HepG2 (cell line): Measurements from ENCODE around the gene RYK. TPM values are rescaled to one million over a fixed set of nuclear protein-coding genes. Genes with fewer than 3 reads are reported as not detected.

Experiments used
- ATAC-seq: fragments of 200-7000 bp; cut with Tn5 transposase; 3 replicates; pipeline ENCODE4 v1.9.1; 2020; ENCODE audit warnings: mild to moderate bottlenecking, moderate library complexity
- BruUV-seq: library from RNA; stranded (reverse); fragments of 400-500 nt; replicated peaks from 2 replicates; lab custom pipeline; 2021; lab: Mats Ljungman, UMichigan
- CTCF ChIA-PET: fragments of 300-600 bp; formaldehyde crosslinking; extraction: SDS; loops from one replicate; lab custom pipeline; 2021; ENCODE audit warnings: low total read pairs, inconsistent platforms, low intra/inter-chr PET ratio; lab: Yijun Ruan, JAX
- POLR2A ChIA-PET: fragments of 350-600 bp; sonication (Branson Sonifier 250); formaldehyde crosslinking; loops from one replicate; lab custom pipeline; 2020; ENCODE audit warnings: antibody characterized with exemption, inconsistent platforms; lab: Yijun Ruan, JAX
- DNase-seq: peaks from one replicate; pipeline ENCODE4 v3.0.0-alpha.2; 2015; ENCODE audit warnings: low spot score
- FAIRE-seq: peaks from 3 replicates; lab custom pipeline; 2011; peaks lifted over from hg19 to GRCh38; lab: Jason Lieb, UNC
- H2AFZ ChIP-seq: one replicate; pipeline ENCODE4 v1.6.1; 2011; ENCODE audit warnings: low read length, inconsistent platforms
- H3K27ac ChIP-seq: fragments of 300-600 bp; 3 replicates; pipeline ENCODE4 v1.8.0; 2011; ENCODE audit warnings: mixed run types, mild to moderate bottlenecking, mixed read lengths, low read length, inconsistent platforms; ENCODE audit not compliant: insufficient read depth; ENCODE audit errors: extremely low read length
- H3K27me3 ChIP-seq, 2 experiments: fragments of 200-600 bp in 1 of 2; 2 replicates in 1 of 2; 3 replicates in 1 of 2; pipeline versions ENCODE4 v1.6.0 to v1.8.0; 2011; ENCODE audit warnings: low read length in 2 of 2, mild to moderate bottlenecking in 2 of 2, moderate library complexity in 2 of 2, inconsistent platforms in 1 of 2; ENCODE audit not compliant: insufficient read depth in 2 of 2, control insufficient read depth in 1 of 2
- H3K36me3 ChIP-seq, 2 experiments: fragments of 200-600 bp in 1 of 2; replicated peaks in 1 of 2; 2 replicates in 1 of 2; 3 replicates in 1 of 2; pipeline versions ENCODE4 v1.5.1 to v1.8.0; 2011; ENCODE audit warnings: low read length in 2 of 2, inconsistent platforms in 1 of 2; ENCODE audit not compliant: insufficient read depth in 2 of 2, control insufficient read depth in 1 of 2
- H3K4me1 ChIP-seq: 2 replicates; pipeline ENCODE4 v1.5.1; 2012; ENCODE audit warnings: low read length, inconsistent platforms; ENCODE audit not compliant: insufficient read depth
- H3K4me2 ChIP-seq: 2 replicates; pipeline ENCODE4 v1.6.0; 2011; ENCODE audit warnings: low read depth, low read length, inconsistent platforms
- H3K4me3 ChIP-seq, 3 experiments: fragments of 200-600 bp in 1 of 3; sonication (generic), shearing (Covaris generic) in 1 of 3; replicated peaks in 1 of 3; 2 replicates each; pipeline ENCODE4 v1.5.1; 2011 to 2016; ENCODE audit warnings: low read length in 3 of 3, inconsistent platforms in 2 of 3, low read depth in 2 of 3, mild to moderate bottlenecking in 2 of 3, control low read depth in 1 of 3, mixed read lengths in 1 of 3; ENCODE audit not compliant: insufficient read depth in 1 of 3
- H3K79me2 ChIP-seq: one replicate; pipeline ENCODE4 v1.6.1; 2011; ENCODE audit warnings: low read length, inconsistent platforms; ENCODE audit not compliant: insufficient read depth
- H3K9ac ChIP-seq: 2 replicates; pipeline ENCODE4 v1.6.0; 2011; ENCODE audit warnings: mild to moderate bottlenecking, low read depth, low read length, inconsistent platforms; ENCODE audit not compliant: insufficient read depth
- H3K9me3 ChIP-seq: 2 replicates; pipeline ENCODE4 v1.5.1; 2012; ENCODE audit warnings: mild to moderate bottlenecking, low read length
- H4K20me1 ChIP-seq: 2 replicates; pipeline ENCODE4 v1.6.0; 2011; ENCODE audit warnings: inconsistent platforms, mild to moderate bottlenecking, low read length, moderate library complexity; ENCODE audit not compliant: insufficient read depth
- BATF2 ChIP-seq: sonication (generic); formaldehyde crosslinking; IDR thresholded peaks from 2 replicates; pipeline ENCODE4 v1.8.0; 2022; ENCODE audit warnings: mild to moderate bottlenecking, missing genetic modification reagents, moderate library complexity
- ELK4 ChIP-seq: sonication (generic); formaldehyde crosslinking; IDR thresholded peaks from 2 replicates; pipeline ENCODE4 v1.9.0; 2021; ENCODE audit warnings: missing genetic modification reagents, borderline replicate concordance
- FUBP1 ChIP-seq: sonication (generic); formaldehyde crosslinking; IDR thresholded peaks from 2 replicates; pipeline ENCODE4 v1.5.1; 2020; ENCODE audit warnings: missing genetic modification reagents, mild to moderate bottlenecking, borderline replicate concordance
- PLRG1 ChIP-seq: fragments of 450-650 bp; conservative IDR thresholded peaks from 2 replicates; pipeline ENCODE4 v1.6.1; 2016
- ZNF44 ChIP-seq: sonication (generic); formaldehyde crosslinking; IDR thresholded peaks from 2 replicates; pipeline ENCODE4 v1.5.1; 2020; ENCODE audit warnings: mild to moderate bottlenecking, missing genetic modification reagents
- ZNF484 ChIP-seq: sonication (generic); formaldehyde crosslinking; IDR thresholded peaks from 2 replicates; pipeline ENCODE4 v1.5.1; 2020; ENCODE audit warnings: mild to moderate bottlenecking, low read depth, missing genetic modification reagents, borderline replicate concordance
- ZNF552 ChIP-seq: sonication (generic); formaldehyde crosslinking; IDR thresholded peaks from 2 replicates; pipeline ENCODE4 v1.9.0; 2022; ENCODE audit warnings: missing genetic modification reagents, mild to moderate bottlenecking, borderline replicate concordance
- ZNF558 ChIP-seq: sonication (generic); formaldehyde crosslinking; IDR thresholded peaks from 2 replicates; pipeline ENCODE4 v1.9.0; 2022; ENCODE audit warnings: mild to moderate bottlenecking, missing genetic modification reagents, borderline replicate concordance
- ZNF678 ChIP-seq: sonication (generic); formaldehyde crosslinking; IDR thresholded peaks from 2 replicates; pipeline ENCODE4 v1.4.0; 2020; ENCODE audit warnings: mild to moderate bottlenecking, missing genetic modification reagents
- ZNF713 ChIP-seq: sonication (generic); formaldehyde crosslinking; IDR thresholded peaks from 2 replicates; pipeline ENCODE4 v1.4.0; 2020; ENCODE audit warnings: mild to moderate bottlenecking, missing genetic modification reagents
- ZNF773 ChIP-seq: sonication (generic); formaldehyde crosslinking; IDR thresholded peaks from 2 replicates; pipeline ENCODE4 v1.4.0; 2020; ENCODE audit warnings: missing genetic modification reagents, borderline replicate concordance
- WGBS: methylation state at CpG from one replicate; pipeline ENCODE4 v1.1.6; 2017; ENCODE audit warnings: low lambda C conversion rate; 5-methylcytosine and 5-hydroxymethylcytosine counted together
- in situ Hi-C: cut with HindIII; loops from 2 replicates; pipeline ENCODE4 v1.10.0; 2017; ENCODE audit warnings: low pct_unique_long_range_greater_than_20kb; ENCODE audit not compliant: extremely low pct_ligation_motif_present
- intact Hi-C: fragments of 100-400 bp; cut with micrococcal nuclease; formaldehyde crosslinking; loops from one replicate; pipeline ENCODE4 v1.10.0; 2022; ENCODE audit not compliant: unreplicated experiment
- polyA plus RNA-seq, 8 experiments: library from polyadenylated mRNA; depleted of rRNA in 3 of 8; stranded (reverse) in 7 of 8; unstranded in 1 of 8; fragments of >200 nt; fragmentation: Illumina TruSeq in 4 of 8; extraction: Trizol in 4 of 8; gene quantifications; 2 replicates each; pipeline versions ENCODE4 v1.2.1 to v1.2.3, GENCODE V29; 2011 to 2016; ENCODE audit warnings: low read depth in 4 of 8, missing spikeins in 1 of 8, mixed read lengths in 1 of 8; ENCODE audit not compliant: insufficient read depth in 1 of 8
- total RNA-seq, 5 experiments: library from RNA; depleted of rRNA; stranded (reverse); fragments of >200 nt; fragmentation: Illumina TruSeq; extraction: Trizol; gene quantifications; 2 replicates each; pipeline ENCODE4 v1.2.3, GENCODE V29; 2016; ENCODE audit warnings: low read depth in 1 of 5

Gene RYK
- total and polyA plus RNA-seq, 2 of the 13 experiments (the other 11 are each of a cell fraction or from before 2014, with no cell fraction given): 35.0 to 66.2 TPM

GRCh38 chr3:134147411-134147810, 103.2 kb downstream of the RYK start:
- 93% methylated on average over 3 of the region's 3 CpGs for WGBS
- Histone ChIP-seq H3K27ac (no peak overlapping the region), H3K4me1 (peaks cover 8% of the 10 kb centered on the region), H3K4me2 (no peak overlapping the region), H3K4me3 (no peak overlapping the region), H3K36me3 (0 out of 5 replicates have a peak, but pooled peaks cover 0 to 4% of the 10 kb centered on the region in 2 experiments), H2AFZ (no peak overlapping the region), H3K79me2 (no peaks in the 10 kb centered on the region), H4K20me1 (no peaks in the 10 kb centered on the region), H3K9me3 (no peaks in the 10 kb centered on the region), H3K9ac (no peak overlapping the region), H3K27me3 (no peaks in the 10 kb centered on the region)
- no TSS peak for BruUV-seq
- no peak for FAIRE-seq
- DNase-seq: no peak
- ChIA-PET CTCF (no interaction called here), POLR2A (no interaction called here)
- ATAC-seq: no peak
- intact Hi-C loops: no loop called here
- in situ Hi-C loops: no loop called here
- TF ChIP-seq ZNF552 (CRISPR knock-in tag) (no peak), ELK4 (CRISPR knock-in tag) (no peak), ZNF773 (CRISPR knock-in tag) (no peak), ZNF713 (CRISPR knock-in tag) (no peak), ZNF44 (CRISPR knock-in tag) (no peak), PLRG1 (no peak), ZNF484 (CRISPR knock-in tag) (no peak), FUBP1 (CRISPR knock-in tag) (no peak), ZNF558 (no peak), ZNF678 (no peak), BATF2 (CRISPR knock-in tag) (no peak)
